Suprapubic skin (tissue), 4 donors: ENCODE results near the gene UBTD1. TPM values are rescaled to one million over a fixed set of nuclear protein-coding genes. Genes with fewer than 3 reads are reported as not detected.

Experiments
- DNase-seq, 2 donors: peaks; one replicate each; pipeline ENCODE4 v3.0.0-alpha.2; 2019; ENCODE audit warnings: low spot score in 2 of 2
- H3K27ac ChIP-seq: fragments of 200-600 bp; sonication (generic); one replicate; pipeline ENCODE4 v1.5.1; 2019
- H3K27me3 ChIP-seq: fragments of 200-600 bp; sonication (generic); one replicate; pipeline ENCODE4 v1.5.1; 2019
- H3K36me3 ChIP-seq: fragments of 200-600 bp; sonication (generic); one replicate; pipeline ENCODE4 v1.5.1; 2019
- H3K4me1 ChIP-seq: fragments of 200-600 bp; sonication (generic); one replicate; pipeline ENCODE4 v1.5.1; 2019
- H3K4me3 ChIP-seq: fragments of 200-600 bp; sonication (generic); one replicate; pipeline ENCODE4 v1.5.1; 2019; ENCODE audit warnings: mild to moderate bottlenecking
- H3K9me3 ChIP-seq: fragments of 200-600 bp; sonication (generic); one replicate; pipeline ENCODE4 v1.5.1; 2019
- EP300 ChIP-seq: sonication (generic); formaldehyde crosslinking; IDR thresholded peaks from one replicate; pipeline ENCODE4 v1.6.1; 2017; ENCODE audit warnings: antibody characterized with exemption
- POLR2A ChIP-seq, 2 donors: fragments of 450-650 bp; IDR thresholded peaks; one replicate each; pipeline ENCODE4 v1.6.1; 2017; ENCODE audit warnings: antibody characterized with exemption in 2 of 2, mild to moderate bottlenecking in 2 of 2, moderate library complexity in 2 of 2
- POLR2AphosphoS5 ChIP-seq, 3 donors: sonication (generic); formaldehyde crosslinking; IDR thresholded peaks; one replicate each; pipeline ENCODE4 v1.6.1; 2017; ENCODE audit warnings: antibody characterized with exemption in 3 of 3
- WGBS: methylation state at CpG from one replicate; pipeline ENCODE4 v1.1.5; 2018; 5-methylcytosine and 5-hydroxymethylcytosine counted together
- total RNA-seq, 4 donors: library from RNA; depleted of rRNA; stranded (reverse); fragments of >200 nt; gene quantifications; one replicate each; pipeline ENCODE4 v1.1.0, GENCODE V29; 2016
- TF ChIP-seq, protein P1 (sequence below), 2 donors: fragments of 200-600 bp in 1 of 2; fragments of 450-650 bp in 1 of 2; sonication (generic) in 1 of 2; IDR thresholded peaks; one replicate each; pipeline ENCODE4 v1.5.1; 2016 to 2019; ENCODE audit warnings: antibody characterized with exemption in 2 of 2, mild to moderate bottlenecking in 1 of 2, moderate library complexity in 1 of 2

UBTD1 gene
- total RNA-seq, 4 donors from 2014 or later, result 15.2 to 50.8 (median 36.4) TPM

DNA sequence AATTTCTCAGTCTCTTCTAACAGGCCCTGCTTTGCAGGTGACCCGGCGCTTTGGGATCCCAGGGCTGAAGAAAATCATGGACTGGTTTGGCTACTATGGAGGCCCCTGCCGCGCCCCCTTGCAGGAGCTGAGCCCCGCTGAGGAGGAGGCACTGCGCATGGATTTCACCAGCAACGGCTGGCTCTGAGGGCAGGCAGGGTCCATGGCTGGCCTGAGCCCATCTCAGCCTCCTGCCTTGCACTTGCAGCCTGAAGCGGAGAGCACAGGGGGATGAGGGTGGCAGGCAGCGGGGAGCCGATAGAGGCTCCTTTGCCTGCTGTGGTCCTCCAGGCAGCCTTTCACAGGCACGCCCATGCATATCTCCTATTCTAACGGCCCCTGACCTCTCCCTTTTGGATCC, 112.7 kb downstream of the UBTD1 start:
- H3K4me3 ChIP-seq, result no peak overlapping the region
- H3K4me1 ChIP-seq, result peaks cover 5% of the 10 kb centered on the region
- DNase-seq, result no peak
- H3K27me3 ChIP-seq, result no peaks in the 10 kb centered on the region
- H3K36me3 ChIP-seq, result peaks cover 9% of the 10 kb centered on the region
- no peaks in the 10 kb centered on the region for H3K9me3 ChIP-seq
- 76% methylated on average over 7 of the region's 12 CpGs for WGBS
- TF ChIP-seq POLR2AphosphoS5 (IDR thresholded peaks at IDR 0.05), result no peak
- TF ChIP-seq, protein P1, sequence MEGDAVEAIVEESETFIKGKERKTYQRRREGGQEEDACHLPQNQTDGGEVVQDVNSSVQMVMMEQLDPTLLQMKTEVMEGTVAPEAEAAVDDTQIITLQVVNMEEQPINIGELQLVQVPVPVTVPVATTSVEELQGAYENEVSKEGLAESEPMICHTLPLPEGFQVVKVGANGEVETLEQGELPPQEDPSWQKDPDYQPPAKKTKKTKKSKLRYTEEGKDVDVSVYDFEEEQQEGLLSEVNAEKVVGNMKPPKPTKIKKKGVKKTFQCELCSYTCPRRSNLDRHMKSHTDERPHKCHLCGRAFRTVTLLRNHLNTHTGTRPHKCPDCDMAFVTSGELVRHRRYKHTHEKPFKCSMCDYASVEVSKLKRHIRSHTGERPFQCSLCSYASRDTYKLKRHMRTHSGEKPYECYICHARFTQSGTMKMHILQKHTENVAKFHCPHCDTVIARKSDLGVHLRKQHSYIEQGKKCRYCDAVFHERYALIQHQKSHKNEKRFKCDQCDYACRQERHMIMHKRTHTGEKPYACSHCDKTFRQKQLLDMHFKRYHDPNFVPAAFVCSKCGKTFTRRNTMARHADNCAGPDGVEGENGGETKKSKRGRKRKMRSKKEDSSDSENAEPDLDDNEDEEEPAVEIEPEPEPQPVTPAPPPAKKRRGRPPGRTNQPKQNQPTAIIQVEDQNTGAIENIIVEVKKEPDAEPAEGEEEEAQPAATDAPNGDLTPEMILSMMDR (IDR thresholded peaks at IDR 0.05), result no peak
- TF ChIP-seq EP300, result no peak
- TF ChIP-seq POLR2A (IDR thresholded peaks at IDR 0.05), result no peak
- H3K27ac ChIP-seq, result no peak overlapping the region

DNA sequence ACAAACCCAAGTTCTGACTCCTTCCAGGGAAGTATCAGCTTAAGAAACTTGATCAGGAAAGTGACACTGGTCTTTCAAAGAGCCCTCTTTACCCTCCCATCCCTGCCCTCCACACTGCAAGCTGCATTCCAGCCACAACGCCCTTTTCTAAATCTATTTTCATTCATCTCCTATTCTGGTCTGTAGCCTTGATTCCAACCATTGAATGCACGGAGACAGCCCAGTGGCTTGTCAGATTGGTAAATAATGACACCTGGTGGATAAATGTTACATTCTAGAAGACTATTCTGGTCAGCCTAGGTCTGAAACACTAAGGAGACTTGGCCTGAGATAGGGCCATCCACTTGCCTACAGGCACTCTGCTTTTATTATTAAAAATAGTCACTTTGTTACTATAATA, 113.7 kb downstream of the UBTD1 start:
- H3K36me3 ChIP-seq, result peaks cover 9% of the 10 kb centered on the region
- DNase-seq, result no peak
- 19% methylated on average over 2 of the region's 2 CpGs for WGBS

DNA sequence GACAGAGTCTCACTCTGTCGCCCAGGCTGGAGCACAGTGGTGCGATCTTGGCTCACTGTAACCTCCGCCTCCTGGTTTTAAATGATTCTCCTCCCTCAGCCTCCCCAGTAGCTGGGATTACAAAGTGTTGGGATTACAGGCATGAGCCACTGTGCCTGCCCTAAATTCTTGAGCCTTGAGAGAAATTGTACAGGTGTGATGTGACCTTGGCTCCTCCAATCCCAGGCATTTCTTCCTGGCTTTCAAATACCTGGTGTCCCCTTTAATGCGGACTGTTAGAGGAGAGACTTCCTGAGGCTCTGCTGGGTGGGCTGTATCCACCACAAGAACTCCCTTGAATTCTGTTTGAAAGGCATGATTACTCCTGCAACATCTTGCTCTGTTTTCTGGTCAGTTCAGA, 119.6 kb downstream of the UBTD1 start:
- no peaks in the 10 kb centered on the region for H3K4me1 ChIP-seq
- H3K9me3 ChIP-seq, result no peaks in the 10 kb centered on the region
- TF ChIP-seq POLR2A (IDR thresholded peaks at IDR 0.05), result no peak
- no peak for TF ChIP-seq POLR2AphosphoS5 (IDR thresholded peaks at IDR 0.05)
- TF ChIP-seq EP300, result no peak
- TF ChIP-seq, protein P1 (IDR thresholded peaks at IDR 0.05), result no peak
- no peak for DNase-seq
- 92% methylated on average over 4 of the region's 4 CpGs for WGBS
- no peaks in the 10 kb centered on the region for H3K27me3 ChIP-seq
- no peak overlapping the region for H3K4me3 ChIP-seq
- peaks cover 12% of the 10 kb centered on the region for H3K36me3 ChIP-seq
- no peak overlapping the region for H3K27ac ChIP-seq

More for the DNA sequence above, 113.7 kb downstream of the UBTD1 start:
- H3K27me3 ChIP-seq, result no peaks in the 10 kb centered on the region
- H3K9me3 ChIP-seq, result no peaks in the 10 kb centered on the region
- H3K4me1 ChIP-seq, result peaks cover 5% of the 10 kb centered on the region
- H3K4me3 ChIP-seq, result no peak overlapping the region
- no peak overlapping the region for H3K27ac ChIP-seq
- TF ChIP-seq, protein P1 (IDR thresholded peaks at IDR 0.05), result peak in 1 of 2 donors; percentile 35
- TF ChIP-seq EP300 (no peak), POLR2AphosphoS5 (IDR thresholded peaks at IDR 0.05) (no peak), POLR2A (IDR thresholded peaks at IDR 0.05) (no peak)

DNA sequence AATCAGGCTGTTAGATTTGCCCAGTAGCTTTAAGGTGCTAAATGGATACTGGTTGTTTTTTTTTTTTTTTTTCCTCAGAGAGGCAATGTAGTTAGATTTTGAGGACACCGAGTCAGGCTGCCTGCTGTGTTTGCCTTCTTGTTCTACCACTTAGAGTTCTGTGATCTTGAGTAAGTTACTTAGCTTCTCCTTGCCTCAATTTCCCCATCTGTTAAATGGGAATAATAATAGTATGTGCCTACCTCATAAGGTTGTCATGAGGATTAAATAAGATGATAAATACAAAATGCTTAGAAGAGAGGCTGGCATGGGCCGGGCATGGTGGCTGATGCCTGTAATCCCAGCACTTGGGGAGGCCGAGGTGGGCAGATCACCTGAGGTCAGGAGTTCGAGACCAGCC, 120.0 kb downstream of the UBTD1 start:
- no peak for DNase-seq
- H3K4me3 ChIP-seq, result no peak overlapping the region
- H3K4me1 ChIP-seq, result no peaks in the 10 kb centered on the region
- TF ChIP-seq POLR2A (IDR thresholded peaks at IDR 0.05) (no peak), POLR2AphosphoS5 (IDR thresholded peaks at IDR 0.05) (no peak)
- WGBS, result 96% methylated on average over 4 of the region's 4 CpGs
- H3K27ac ChIP-seq, result no peak overlapping the region
- H3K9me3 ChIP-seq, result no peaks in the 10 kb centered on the region
- H3K36me3 ChIP-seq, result peaks cover 12% of the 10 kb centered on the region
- H3K27me3 ChIP-seq, result no peaks in the 10 kb centered on the region

Other genes starting within 250 kb of the UBTD1 start
- 10 to 100 TPM in 3 of 4 donors, 1 to 10 TPM in 1; 8.0 to 12.8 (median 11.2) TPM for gene ARHGAP19, start 206.3 kb upstream of the UBTD1 start, total RNA-seq
- gene FRAT1, start 179.7 kb upstream of the UBTD1 start, total RNA-seq, result 1 to 10 TPM; 5.2 to 8.4 (median 7.2) TPM
- 10 to 100 TPM; 30.9 to 58.0 (median 38.4) TPM for gene FRAT2, start 164.2 kb upstream of the UBTD1 start, total RNA-seq
- 10 to 100 TPM; 24.5 to 49.3 (median 48.6) TPM for gene RRP12, start 97.6 kb upstream of the UBTD1 start, total RNA-seq
- 100 to 1,000 TPM; 106 to 238 (median 209) TPM for gene PGAM1, start 72.7 kb upstream of the UBTD1 start, total RNA-seq
- 10 to 100 TPM; 24.0 to 35.1 (median 28.5) TPM for gene EXOSC1, start 52.9 kb upstream of the UBTD1 start, total RNA-seq
- 10 to 100 TPM; 24.5 to 35.8 (median 28.2) TPM for gene ZDHHC16, start 52.7 kb upstream of the UBTD1 start, total RNA-seq
- gene MMS19, start 502 bp upstream of the UBTD1 start, total RNA-seq, result 100 to 1,000 TPM; 111 to 238 (median 118) TPM
- gene ANKRD2, start 73.9 kb downstream of the UBTD1 start, total RNA-seq, result 1 to 10 TPM in 2 of 4 donors, under 1 TPM in 1, not detected in 1; 0.45 to 2.5 (median 2.0) TPM
- 1 to 10 TPM in 3 of 4 donors, under 1 TPM in 1; 0.80 to 6.2 (median 4.0) TPM for gene HOGA1, start 85.5 kb downstream of the UBTD1 start, total RNA-seq
- not detected for gene C10orf62, start 90.8 kb downstream of the UBTD1 start, total RNA-seq
- 1 to 10 TPM; 1.3 to 5.6 (median 2.4) TPM for gene MORN4, start 134.6 kb downstream of the UBTD1 start, total RNA-seq
- 10 to 100 TPM; 13.2 to 24.0 (median 20.9) TPM for gene PI4K2A, start 141.7 kb downstream of the UBTD1 start, total RNA-seq
- 100 to 1,000 TPM; 118 to 178 (median 142) TPM for gene AVPI1, start 188.3 kb downstream of the UBTD1 start, total RNA-seq
- 10 to 100 TPM; 25.8 to 36.7 (median 31.0) TPM for gene MARVELD1, start 214.8 kb downstream of the UBTD1 start, total RNA-seq
- 10 to 100 TPM; 25.8 to 60.5 (median 39.6) TPM for gene ZFYVE27, start 238.2 kb downstream of the UBTD1 start, total RNA-seq